Adrenal gland (tissue), 12 donors: ENCODE results near the gene UCHL5. TPM values are rescaled to one million over a fixed set of nuclear protein-coding genes. Genes with fewer than 3 reads are reported as not detected.
A peak's percentile ranks its signal among the peaks of the same experiment; 100 is the strongest.

Experiments used
- DNase-seq, 7 donors: peaks; one replicate each; pipeline ENCODE4 v3.0.0-alpha.2; 2019 to 2020
- H3K27ac ChIP-seq, 5 donors: fragments of 200-600 bp; sonication (generic) in 4 of 5; 1 replicate in 3 of 5; 2 replicates in 2 of 5; pipeline versions ENCODE4 v1.5.1 to v1.8.0; 2016 to 2020; ENCODE audit warnings: mild to moderate bottlenecking in 1 of 5
- H3K27me3 ChIP-seq: fragments of 200-600 bp; 2 replicates; pipeline ENCODE4 v1.8.0; 2021
- H3K36me3 ChIP-seq, 2 donors: fragments of 200-600 bp; replicated peaks in 1 of 2; 1 replicate in 1 of 2; 2 replicates in 1 of 2; pipeline versions ENCODE4 v1.5.1 to v1.8.0; 2018 to 2022
- H3K4me1 ChIP-seq, 2 donors: fragments of 200-600 bp; replicated peaks in 1 of 2; 1 replicate in 1 of 2; 2 replicates in 1 of 2; pipeline versions ENCODE4 v1.5.1 to v1.8.0; 2018 to 2021
- H3K4me3 ChIP-seq, 4 donors: fragments of 200-600 bp; sonication (generic) in 3 of 4; one replicate each; pipeline ENCODE4 v1.5.1; 2016 to 2018
- H3K9me3 ChIP-seq, 3 donors: fragments of 200-600 bp; sonication (generic) in 1 of 3; replicated peaks in 1 of 3; 1 replicate in 2 of 3; 2 replicates in 1 of 3; pipeline versions ENCODE4 v1.5.1 to v1.8.0; 2016 to 2021
- POLR2A ChIP-seq, 2 donors: fragments of 450-650 bp; IDR thresholded peaks; one replicate each; pipeline ENCODE4 v1.6.1; 2017; ENCODE audit warnings: antibody characterized with exemption in 2 of 2, mild to moderate bottlenecking in 2 of 2, moderate library complexity in 1 of 2
- WGBS, 4 donors: extraction: QIAGEN DNeasy Blood & Tissue Kit in 2 of 4; methylation state at CpG; one replicate each; pipeline versions ENCODE4 v1.1.5 to v1.1.7; 2013 to 2017; 5-methylcytosine and 5-hydroxymethylcytosine counted together
- intact Hi-C, 2 donors: fragments of 100-400 bp; cut with DNase I; formaldehyde crosslinking; loops; one replicate each; pipeline versions ENCODE4 v1.14.1 to v1.15.0; 2022 to 2023
- polyA plus RNA-seq, 3 donors: library from polyadenylated mRNA; stranded (reverse); fragments of 200-250 nt in 2 of 3; fragments of 350-450 nt in 1 of 3; fragmentation: Illumina TruSeq in 1 of 3; extraction: RNeasy Lipid Tissue Mini Kit (QIAGEN cat#74804) in 1 of 3; gene quantifications; one replicate each; pipeline ENCODE4 v1.2.3, GENCODE V29; 2013 to 2014
- total RNA-seq, 9 donors: library from RNA; depleted of rRNA in 4 of 9; stranded (reverse); fragments of >200 nt in 4 of 9; fragments of 120-200 nt in 1 of 9; fragmentation: NEBNext Ultra II Directional in 1 of 9; extraction: Animal tissue kit (Norgen Biotek cat#: 25700) in 1 of 9; gene quantifications; one replicate each; pipeline versions ENCODE4 v1.1.0 to v1.2.4, GENCODE V29; 2013 to 2023
- TF ChIP-seq, protein P1 (sequence below), 6 experiments: fragments of 450-650 bp in 4 of 6; fragments of 200-600 bp in 2 of 6; sonication (generic) in 1 of 6; IDR thresholded peaks; 1 replicate in 5 of 6; 2 replicates in 1 of 6; pipeline versions ENCODE4 v1.5.1 to v1.8.0; 2016 to 2021; ENCODE audit warnings: antibody characterized with exemption in 6 of 6, mild to moderate bottlenecking in 2 of 6, moderate library complexity in 1 of 6
- donor health status: healthy with polysubstance abuse.
- donor health status: Bipolar disorder and iron deficiency.
- donor health status: DM: yes; HTN: yes; CAD: no.
- donor health status: DM: no; HTN: no; CAD: no.
- donor health status: DM: no; HTN: no; CAD: no.
- donor health status: DM: yes; HTN: yes; CAD: no.

Gene UCHL5
- total and polyA plus RNA-seq, 12 donors, result 9.3 to 71.9 (median 24.8) TPM

- intact Hi-C loops, result loop anchor here in 1 of 2 donors (10.0 kb wide), 1 partner anchor 197 kb away; no protein-coding TSS in a partner anchor
Measured at GRCh38 chr1:193011406-193011805, 47.8 kb downstream of the UCHL5 start.

GRCh38 chr1:193009501-193009900 is 49.7 kb downstream of the UCHL5 start:
- H3K27ac ChIP-seq, result no peak overlapping the region
- 89 to 96% (median 93%) methylated on average over 3 of the region's 3 CpGs for WGBS, 4 donors
- H3K36me3 ChIP-seq, result no peaks in the 10 kb centered on the region
- no peaks in the 10 kb centered on the region for H3K9me3 ChIP-seq
- H3K4me1 ChIP-seq, result no peaks in the 10 kb centered on the region
- H3K4me3 ChIP-seq, result no peak overlapping the region
- DNase-seq, result no peak
- TF ChIP-seq, protein P1, sequence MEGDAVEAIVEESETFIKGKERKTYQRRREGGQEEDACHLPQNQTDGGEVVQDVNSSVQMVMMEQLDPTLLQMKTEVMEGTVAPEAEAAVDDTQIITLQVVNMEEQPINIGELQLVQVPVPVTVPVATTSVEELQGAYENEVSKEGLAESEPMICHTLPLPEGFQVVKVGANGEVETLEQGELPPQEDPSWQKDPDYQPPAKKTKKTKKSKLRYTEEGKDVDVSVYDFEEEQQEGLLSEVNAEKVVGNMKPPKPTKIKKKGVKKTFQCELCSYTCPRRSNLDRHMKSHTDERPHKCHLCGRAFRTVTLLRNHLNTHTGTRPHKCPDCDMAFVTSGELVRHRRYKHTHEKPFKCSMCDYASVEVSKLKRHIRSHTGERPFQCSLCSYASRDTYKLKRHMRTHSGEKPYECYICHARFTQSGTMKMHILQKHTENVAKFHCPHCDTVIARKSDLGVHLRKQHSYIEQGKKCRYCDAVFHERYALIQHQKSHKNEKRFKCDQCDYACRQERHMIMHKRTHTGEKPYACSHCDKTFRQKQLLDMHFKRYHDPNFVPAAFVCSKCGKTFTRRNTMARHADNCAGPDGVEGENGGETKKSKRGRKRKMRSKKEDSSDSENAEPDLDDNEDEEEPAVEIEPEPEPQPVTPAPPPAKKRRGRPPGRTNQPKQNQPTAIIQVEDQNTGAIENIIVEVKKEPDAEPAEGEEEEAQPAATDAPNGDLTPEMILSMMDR (IDR thresholded peaks at IDR 0.05), result no peak
- TF ChIP-seq POLR2A (IDR thresholded peaks at IDR 0.05), result no peak
- intact Hi-C loops, result no loop called here
- no peaks in the 10 kb centered on the region for H3K27me3 ChIP-seq

More at GRCh38 chr1:193011406-193011805, 47.8 kb downstream of the UCHL5 start:
- no peaks in the 10 kb centered on the region for H3K36me3 ChIP-seq
- no peak for DNase-seq
- H3K4me1 ChIP-seq, result no peaks in the 10 kb centered on the region
- no peak for TF ChIP-seq POLR2A (IDR thresholded peaks at IDR 0.05)
- TF ChIP-seq, protein P1 (IDR thresholded peaks at IDR 0.05), result no peak
- H3K27ac ChIP-seq, result no peak overlapping the region
- WGBS, 4 donors, result 97 to 100% (median 99%) methylated on average over 1 of the region's 1 CpG
- no peaks in the 10 kb centered on the region for H3K9me3 ChIP-seq
- no peak overlapping the region for H3K4me3 ChIP-seq
- H3K27me3 ChIP-seq, result no peaks in the 10 kb centered on the region

- Histone ChIP-seq H3K27ac (no peak overlapping the region), H3K4me3 (no peak overlapping the region), H3K27me3 (no peaks in the 10 kb centered on the region), H3K9me3 (no peaks in the 10 kb centered on the region), H3K36me3 (no peaks in the 10 kb centered on the region), H3K4me1 (no peaks in the 10 kb centered on the region)
- 97 to 98% (median 97%) methylated on average over 5 of the region's 5 CpGs for WGBS, 4 donors
- DNase-seq, result no peak
- intact Hi-C loops, result no loop called here
- TF ChIP-seq, protein P1 (IDR thresholded peaks at IDR 0.05), result no peak
- TF ChIP-seq POLR2A (IDR thresholded peaks at IDR 0.05), result no peak
Measured at GRCh38 chr1:193005785-193006184, 53.4 kb downstream of the UCHL5 start.

- no peaks in the 10 kb centered on the region for H3K9me3 ChIP-seq
- H3K36me3 ChIP-seq, result peaks cover 0 to 4% of the 10 kb centered on the region in 2 donors
- no peak overlapping the region for H3K27ac ChIP-seq
- H3K4me3 ChIP-seq, result no peak overlapping the region
- H3K27me3 ChIP-seq, result no peaks in the 10 kb centered on the region
- WGBS, 4 donors, result 97 to 100% (median 100%) methylated on average over 1 of the region's 1 CpG; no CpG with 5 or more reads in 1 of the 4 donors
- TF ChIP-seq, protein P1 (IDR thresholded peaks at IDR 0.05), result peak in 4 of 6 experiments; percentile 27 to 38 (median 31)
- TF ChIP-seq POLR2A (IDR thresholded peaks at IDR 0.05), result no peak
- no peaks in the 10 kb centered on the region for H3K4me1 ChIP-seq
- intact Hi-C loops, result no loop called here
- no peak for DNase-seq
Measured at GRCh38 chr1:192998536-192998935, 60.6 kb downstream of the UCHL5 start.
